Neural progenitor cell (in vitro differentiated cells): Measurements from ENCODE around the gene ZC3H18. TPM values are rescaled to one million over a fixed set of nuclear protein-coding genes. Genes with fewer than 3 reads are reported as not detected.

Source experiments
- DNase-seq: peaks from one replicate; pipeline ENCODE4 v3.0.0-alpha.2; 2016; ENCODE audit warnings: low spot score
- H2AFZ ChIP-seq: fragments of 200-600 bp; sonication (generic); replicated peaks from 2 replicates; pipeline ENCODE4 v1.6.1; 2016; ENCODE audit warnings: antibody characterized with exemption
- H3F3A ChIP-seq: fragments of 200-600 bp; sonication (generic); 2 replicates; pipeline ENCODE4 v1.6.1; 2016; ENCODE audit warnings: antibody characterized with exemption, low read depth
- H3K27ac ChIP-seq: fragments of 200-600 bp; sonication (generic); 2 replicates; pipeline ENCODE4 v1.5.1; 2016; ENCODE audit warnings: mild to moderate bottlenecking
- H3K27me3 ChIP-seq: fragments of 200-600 bp; sonication (generic); 2 replicates; pipeline ENCODE4 v1.6.1; 2016; ENCODE audit warnings: mild to moderate bottlenecking, moderate library complexity
- H3K36me3 ChIP-seq: fragments of 200-600 bp; sonication (generic); 2 replicates; pipeline ENCODE4 v1.5.1; 2016
- H3K4me1 ChIP-seq: fragments of 200-600 bp; sonication (generic); 2 replicates; pipeline ENCODE4 v1.6.1; 2016; ENCODE audit warnings: mixed run types
- H3K4me2 ChIP-seq: fragments of 200-600 bp; sonication (generic); 2 replicates; pipeline ENCODE4 v1.6.1; 2016
- H3K4me3 ChIP-seq: fragments of 200-600 bp; sonication (generic); 2 replicates; pipeline ENCODE4 v1.5.1; 2016
- H3K79me2 ChIP-seq: fragments of 200-600 bp; sonication (generic); 2 replicates; pipeline ENCODE4 v1.6.1; 2016; ENCODE audit warnings: low read depth
- H3K9ac ChIP-seq: fragments of 200-600 bp; sonication (generic); 2 replicates; pipeline ENCODE4 v1.6.1; 2016
- H3K9me3 ChIP-seq: fragments of 200-600 bp; sonication (generic); 2 replicates; pipeline ENCODE4 v1.5.1; 2016; ENCODE audit warnings: low read depth
- H4K20me1 ChIP-seq: fragments of 200-600 bp; sonication (generic); 2 replicates; pipeline ENCODE4 v1.6.1; 2016; ENCODE audit warnings: low read depth
- H3K27ac Mint-ChIP-seq: 3 replicates; pipeline ENCODE4 v1.8.0; 2021; ENCODE audit warnings: mixed read lengths
- H3K27me3 Mint-ChIP-seq: 2 replicates; pipeline ENCODE4 v1.8.0; 2022; ENCODE audit warnings: low read depth, mild to moderate bottlenecking, inconsistent platforms, moderate library complexity, mixed read lengths; ENCODE audit not compliant: insufficient read depth
- H3K36me3 Mint-ChIP-seq: 3 replicates; pipeline ENCODE4 v1.8.0; 2021; ENCODE audit warnings: mixed read lengths
- H3K4me1 Mint-ChIP-seq: 3 replicates; pipeline ENCODE4 v1.8.0; 2021; ENCODE audit warnings: mixed read lengths
- H3K4me3 Mint-ChIP-seq: 3 replicates; pipeline ENCODE4 v1.8.0; 2021; ENCODE audit warnings: mild to moderate bottlenecking, moderate library complexity, mixed read lengths
- H3K9me3 Mint-ChIP-seq: 3 replicates; pipeline ENCODE4 v1.8.0; 2020; ENCODE audit warnings: mixed read lengths
- CTCF ChIP-seq: fragments of 200-600 bp; sonication (generic); IDR thresholded peaks from 2 replicates; pipeline ENCODE4 v1.5.1; 2017; ENCODE audit warnings: antibody characterized with exemption, mild to moderate bottlenecking
- EZH2 ChIP-seq: fragments of 200-600 bp; sonication (generic); IDR thresholded peaks from 2 replicates; pipeline ENCODE4 v1.6.1; 2017; ENCODE audit warnings: antibody characterized with exemption, mild to moderate bottlenecking, moderate library complexity
- EZH2phosphoT487 ChIP-seq: fragments of 200-600 bp; sonication (generic); IDR thresholded peaks from 2 replicates; pipeline ENCODE4 v1.6.1; 2017; ENCODE audit warnings: antibody characterized with exemption
- total RNA-seq: library from RNA; depleted of rRNA; stranded (reverse); fragments of >200 nt; gene quantifications from 2 replicates; pipeline ENCODE4 v1.2.3, GENCODE V29; 2015; ENCODE audit warnings: low replicate concordance

The ZC3H18 gene
- total RNA-seq, 1 donor from 2014 or later, result 24.2 TPM

DNA sequence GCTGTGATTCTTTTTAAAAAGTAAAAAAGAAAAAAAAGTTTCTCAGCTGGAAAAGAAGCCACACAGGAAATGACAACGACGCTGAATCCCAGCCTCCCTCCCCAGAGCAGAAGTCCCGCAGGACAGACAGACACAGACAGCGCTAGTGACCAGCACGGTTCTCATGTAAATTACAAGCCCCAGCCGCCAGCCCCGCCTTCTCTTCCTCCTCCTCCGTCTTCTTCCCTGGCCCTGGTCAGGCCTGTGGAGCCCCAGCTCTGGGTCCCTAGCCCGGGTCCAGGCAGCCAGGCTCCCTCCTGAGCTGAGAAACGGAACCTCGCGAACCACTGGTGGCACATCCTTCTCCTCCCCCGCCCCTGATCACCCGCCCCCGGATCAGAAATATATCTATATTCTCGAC lies 61.2 kb downstream of the ZC3H18 start:
- TF ChIP-seq EZH2 (no peak), EZH2phosphoT487 (no peak), CTCF (no peak)
- Mint-ChIP-seq H3K27me3 (peaks cover 5% of the 10 kb centered on the region), H3K36me3 (peaks cover 5% of the 10 kb centered on the region), H3K4me1 (no peaks in the 10 kb centered on the region), H3K27ac (no peak overlapping the region), H3K4me3 (no peak overlapping the region), H3K9me3 (no peaks in the 10 kb centered on the region)
- Histone ChIP-seq H3K79me2 (no peaks in the 10 kb centered on the region), H3K9me3 (no peaks in the 10 kb centered on the region), H3K4me3 (no peak overlapping the region), H3K27ac (no peak overlapping the region), H2AFZ (no peak overlapping the region), H3K4me1 (peaks cover 4% of the 10 kb centered on the region), H3K4me2 (no peak overlapping the region), H3K27me3 (peaks cover 26% of the 10 kb centered on the region), H3F3A (peaks cover 32% of the 10 kb centered on the region), H3K36me3 (no peaks in the 10 kb centered on the region), H3K9ac (no peak overlapping the region), H4K20me1 (peaks cover 33% of the 10 kb centered on the region)
- DNase-seq, result no peak

DNA sequence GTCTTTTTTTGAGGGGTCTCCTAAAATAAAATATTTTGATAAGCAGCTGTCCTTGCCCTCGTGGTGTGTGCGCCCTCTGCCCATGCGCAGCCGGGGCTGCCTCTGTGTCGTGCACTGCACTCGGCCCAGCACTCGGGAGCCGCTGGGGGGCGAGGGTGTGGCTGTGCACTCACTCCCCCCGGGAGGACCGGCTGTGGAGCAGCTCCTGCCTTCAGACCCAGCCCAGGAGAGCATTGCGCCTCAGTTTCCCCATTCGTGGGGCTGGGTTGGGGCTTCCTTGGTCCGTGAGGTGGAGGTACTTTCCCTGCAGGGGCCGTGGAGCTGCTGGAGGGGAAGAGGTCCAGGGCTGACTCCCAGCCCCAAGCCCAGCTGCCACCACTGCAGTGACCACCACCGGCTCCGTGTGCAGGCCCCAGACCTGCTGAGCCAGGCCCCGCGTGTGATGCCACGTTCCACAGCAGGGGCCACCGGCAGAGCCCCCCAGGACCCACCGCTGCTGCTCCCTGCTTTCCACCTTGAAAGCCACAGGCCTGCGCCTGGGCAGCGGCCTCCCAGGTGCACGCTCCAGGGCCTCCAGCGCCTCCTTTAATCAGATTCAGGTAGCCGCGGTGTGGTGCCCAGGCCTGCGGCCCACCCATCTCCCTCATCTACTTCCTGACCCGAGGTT lies 61.9 kb downstream of the ZC3H18 start:
- Histone ChIP-seq H3F3A (peaks cover 32% of the 10 kb centered on the region), H3K4me1 (peaks cover 4% of the 10 kb centered on the region), H3K4me2 (no peak overlapping the region), H3K27ac (no peak overlapping the region), H3K27me3 (peaks cover 31% of the 10 kb centered on the region), H4K20me1 (peaks cover 33% of the 10 kb centered on the region), H3K9me3 (no peaks in the 10 kb centered on the region), H3K4me3 (no peak overlapping the region), H3K79me2 (no peaks in the 10 kb centered on the region), H3K9ac (no peak overlapping the region), H2AFZ (no peak overlapping the region), H3K36me3 (no peaks in the 10 kb centered on the region)
- H3K36me3 Mint-ChIP-seq, result peaks cover 4% of the 10 kb centered on the region
- H3K9me3 Mint-ChIP-seq, result no peaks in the 10 kb centered on the region
- H3K27ac Mint-ChIP-seq, result no peak overlapping the region
- DNase-seq, result no peak
- no peak overlapping the region for H3K4me3 Mint-ChIP-seq
- peaks cover 5% of the 10 kb centered on the region for H3K27me3 Mint-ChIP-seq
- H3K4me1 Mint-ChIP-seq, result no peaks in the 10 kb centered on the region
- TF ChIP-seq EZH2phosphoT487 (no peak), CTCF (no peak), EZH2 (no peak)

DNA sequence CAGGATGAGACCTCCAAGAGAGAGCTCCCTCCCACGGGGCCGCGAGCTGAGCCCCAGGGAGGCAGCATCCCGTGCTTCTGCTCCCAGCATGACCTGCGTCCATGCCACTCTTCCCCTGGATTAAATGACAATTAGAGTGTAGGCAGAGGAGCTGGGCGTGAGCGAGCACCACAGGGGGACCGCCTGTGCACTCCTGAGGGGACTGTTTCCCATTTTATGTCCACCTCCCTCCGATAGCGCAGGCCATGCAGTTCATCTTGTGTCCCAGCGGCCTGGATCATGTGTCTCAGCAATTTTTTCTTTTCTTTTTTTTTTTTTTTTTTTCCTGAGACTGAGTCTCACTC lies 62.4 kb downstream of the ZC3H18 start:
- Mint-ChIP-seq H3K27ac (no peak overlapping the region), H3K36me3 (peaks cover 4% of the 10 kb centered on the region), H3K27me3 (peaks cover 9% of the 10 kb centered on the region), H3K4me3 (no peak overlapping the region), H3K9me3 (no peaks in the 10 kb centered on the region), H3K4me1 (peaks cover under 1% of the 10 kb centered on the region)
- Histone ChIP-seq H3K27ac (no peak overlapping the region), H2AFZ (no peak overlapping the region), H3K9ac (no peak overlapping the region), H4K20me1 (peaks cover 33% of the 10 kb centered on the region), H3K27me3 (peaks cover 35% of the 10 kb centered on the region), H3K9me3 (no peaks in the 10 kb centered on the region), H3K79me2 (no peaks in the 10 kb centered on the region), H3K4me2 (no peak overlapping the region), H3K4me3 (no peak overlapping the region), H3F3A (peaks cover 32% of the 10 kb centered on the region), H3K36me3 (no peaks in the 10 kb centered on the region), H3K4me1 (peaks cover 4% of the 10 kb centered on the region)
- TF ChIP-seq EZH2phosphoT487 (no peak), CTCF (no peak), EZH2 (no peak)
- no peak for DNase-seq
